Neural crest cell (in vitro differentiated cells): ENCODE data around the gene PSPN. TPM values are rescaled to one million over a fixed set of nuclear protein-coding genes. Genes with fewer than 3 reads are reported as not detected.

ENCODE experiments used
- DNase-seq: peaks from one replicate; pipeline ENCODE4 v3.0.0; 2021; ENCODE audit warnings: low read depth, mixed read lengths, low spot score
- H3K27ac Mint-ChIP-seq: one replicate; pipeline ENCODE4 v1.8.0; 2021; ENCODE audit warnings: mild to moderate bottlenecking, mixed read lengths; ENCODE audit not compliant: unreplicated experiment
- H3K27me3 Mint-ChIP-seq: 2 replicates; pipeline ENCODE4 v1.8.0; 2021; ENCODE audit warnings: low read depth, mild to moderate bottlenecking, mixed read lengths
- H3K36me3 Mint-ChIP-seq: 2 replicates; pipeline ENCODE4 v1.8.0; 2021; ENCODE audit warnings: low read depth, mild to moderate bottlenecking, mixed read lengths
- H3K4me1 Mint-ChIP-seq: 2 replicates; pipeline ENCODE4 v1.8.0; 2021; ENCODE audit warnings: mixed read lengths
- H3K4me3 Mint-ChIP-seq: one replicate; pipeline ENCODE4 v1.8.0; 2021; ENCODE audit warnings: mild to moderate bottlenecking, mixed read lengths
- H3K9me3 Mint-ChIP-seq: 2 replicates; pipeline ENCODE4 v1.8.0; 2021; ENCODE audit warnings: mixed read lengths
- CTCF ChIP-seq: fragments of 200-600 bp; sonication (generic); conservative IDR thresholded peaks from 2 replicates; pipeline ENCODE4 v1.5.0; 2021; ENCODE audit warnings: antibody characterized with exemption, mild to moderate bottlenecking
- total RNA-seq: library from RNA; stranded (reverse); gene quantifications from 2 replicates; pipeline ENCODE4 v1.2.1, GENCODE V29; 2021

The PSPN gene
- total RNA-seq, 1 donor from 2014 or later, result 4.4 TPM

GRCh38 chr19:6421075-6422014 is 45.6 kb upstream of the PSPN start:
- Mint-ChIP-seq H3K36me3 (peaks cover 7% of the 10 kb centered on the region), H3K4me1 (peaks cover 34% of the 10 kb centered on the region), H3K4me3 (peak overlapping the region; percentile 62), H3K9me3 (peaks cover 2% of the 10 kb centered on the region), H3K27ac (no peak overlapping the region), H3K27me3 (peaks cover 6% of the 10 kb centered on the region)
- no peak for DNase-seq
- no peak for TF ChIP-seq CTCF

GRCh38 chr19:6418562-6418932 is 42.8 kb upstream of the PSPN start:
- Mint-ChIP-seq H3K9me3 (no peaks in the 10 kb centered on the region), H3K4me3 (peak overlapping the region; percentile 47), H3K36me3 (peaks cover 7% of the 10 kb centered on the region), H3K27me3 (no peaks in the 10 kb centered on the region), H3K4me1 (peaks cover 24% of the 10 kb centered on the region), H3K27ac (no peak overlapping the region)
- DNase-seq, result no peak
- no peak for TF ChIP-seq CTCF

- Mint-ChIP-seq H3K36me3 (peaks cover 4% of the 10 kb centered on the region), H3K27me3 (no peaks in the 10 kb centered on the region), H3K4me3 (peak overlapping the region; percentile 47), H3K9me3 (no peaks in the 10 kb centered on the region), H3K27ac (no peak overlapping the region), H3K4me1 (peaks cover 18% of the 10 kb centered on the region)
- peak; percentile 39 for TF ChIP-seq CTCF
- DNase-seq, result no peak
Observed at GRCh38 chr19:6417713-6418561, 42.2 kb upstream of the PSPN start.

GRCh38 chr19:6416658-6417405 is 41.1 kb upstream of the PSPN start:
- DNase-seq, result no peak
- TF ChIP-seq CTCF, result no peak
- peaks cover 7% of the 10 kb centered on the region for H3K4me1 Mint-ChIP-seq
- H3K4me3 Mint-ChIP-seq, result no peak overlapping the region
- H3K27me3 Mint-ChIP-seq, result no peaks in the 10 kb centered on the region
- H3K36me3 Mint-ChIP-seq, result peaks cover 4% of the 10 kb centered on the region
- no peak overlapping the region for H3K27ac Mint-ChIP-seq
- H3K9me3 Mint-ChIP-seq, result no peaks in the 10 kb centered on the region

GRCh38 chr19:6415591-6416190 is 40.0 kb upstream of the PSPN start:
- no peak for DNase-seq
- H3K27me3 Mint-ChIP-seq, result no peaks in the 10 kb centered on the region
- no peak for TF ChIP-seq CTCF
- no peak overlapping the region for H3K27ac Mint-ChIP-seq
- no peaks in the 10 kb centered on the region for H3K9me3 Mint-ChIP-seq
- H3K4me3 Mint-ChIP-seq, result no peak overlapping the region
- peaks cover under 1% of the 10 kb centered on the region for H3K36me3 Mint-ChIP-seq
- H3K4me1 Mint-ChIP-seq, result peaks cover 2% of the 10 kb centered on the region
